Stomach smooth muscle (tissue), 2 donors: ENCODE data around the gene P2RY14.

Source experiments
- H3K27ac ChIP-seq: one replicate; pipeline ENCODE4 v1.7.0; 2013; ENCODE audit warnings: mild to moderate bottlenecking, low read length, inconsistent platforms
- H3K27me3 ChIP-seq, 2 donors: one replicate each; pipeline ENCODE4 v1.7.0; 2013; ENCODE audit warnings: low read length in 2 of 2; ENCODE audit not compliant: insufficient read depth in 2 of 2, control insufficient read depth in 1 of 2
- H3K36me3 ChIP-seq, 2 donors: one replicate each; pipeline ENCODE4 v1.7.0; 2013; ENCODE audit warnings: low read length in 2 of 2; ENCODE audit not compliant: control insufficient read depth in 2 of 2, insufficient read depth in 2 of 2
- H3K4me1 ChIP-seq: one replicate; pipeline ENCODE4 v1.7.0; 2013; ENCODE audit warnings: low read length; ENCODE audit not compliant: control insufficient read depth, insufficient read depth
- H3K4me3 ChIP-seq, 2 donors: one replicate each; pipeline ENCODE4 v1.7.0; 2013; ENCODE audit warnings: low read length in 2 of 2
- H3K9ac ChIP-seq, 2 donors: one replicate each; pipeline ENCODE4 v1.7.0; 2013; ENCODE audit warnings: low read length in 2 of 2, mild to moderate bottlenecking in 1 of 2
- H3K9me3 ChIP-seq, 2 donors: one replicate each; pipeline ENCODE4 v1.7.0; 2013; ENCODE audit warnings: low read length in 2 of 2; ENCODE audit not compliant: control insufficient read depth in 2 of 2
- donor health status: healthy.
- donor health status: Pancreatic carcinoma.

P2RY14 gene

DNA sequence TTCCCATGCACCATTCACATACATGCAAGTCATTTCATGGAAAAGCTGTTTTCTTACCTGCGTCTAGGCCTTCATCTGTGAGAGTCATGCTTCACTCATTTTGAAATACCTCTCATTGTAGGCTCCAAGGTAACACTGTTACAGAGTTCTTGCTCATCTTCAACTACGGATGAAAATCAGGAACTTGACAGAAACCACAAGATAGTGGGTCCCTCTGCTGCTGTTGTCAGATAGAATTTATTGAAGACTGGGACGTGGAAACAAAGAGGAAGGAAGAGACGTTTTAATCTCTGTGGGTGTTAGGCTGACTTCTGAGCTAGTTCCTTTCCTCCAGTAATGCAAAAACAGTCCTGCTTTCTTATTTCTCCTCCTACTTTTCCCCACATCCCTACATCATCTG, at the start of gene P2RY14:
Gene P2RY14 (minus strand): TSS at position 313 of the 400 bp plus-strand sequence. CDS start 64,226 bp downstream, outside the sequence.
- Histone ChIP-seq H3K27me3 (no peaks in the 10 kb centered on the region), H3K9me3 (no peaks in the 10 kb centered on the region), H3K4me1 (no peaks in the 10 kb centered on the region), H3K36me3 (no peaks in the 10 kb centered on the region), H3K27ac (peak within 1 kb of the TSS; percentile 31), H3K9ac (no peak within 1 kb of the TSS), H3K4me3 (no peak within 1 kb of the TSS)

DNA sequence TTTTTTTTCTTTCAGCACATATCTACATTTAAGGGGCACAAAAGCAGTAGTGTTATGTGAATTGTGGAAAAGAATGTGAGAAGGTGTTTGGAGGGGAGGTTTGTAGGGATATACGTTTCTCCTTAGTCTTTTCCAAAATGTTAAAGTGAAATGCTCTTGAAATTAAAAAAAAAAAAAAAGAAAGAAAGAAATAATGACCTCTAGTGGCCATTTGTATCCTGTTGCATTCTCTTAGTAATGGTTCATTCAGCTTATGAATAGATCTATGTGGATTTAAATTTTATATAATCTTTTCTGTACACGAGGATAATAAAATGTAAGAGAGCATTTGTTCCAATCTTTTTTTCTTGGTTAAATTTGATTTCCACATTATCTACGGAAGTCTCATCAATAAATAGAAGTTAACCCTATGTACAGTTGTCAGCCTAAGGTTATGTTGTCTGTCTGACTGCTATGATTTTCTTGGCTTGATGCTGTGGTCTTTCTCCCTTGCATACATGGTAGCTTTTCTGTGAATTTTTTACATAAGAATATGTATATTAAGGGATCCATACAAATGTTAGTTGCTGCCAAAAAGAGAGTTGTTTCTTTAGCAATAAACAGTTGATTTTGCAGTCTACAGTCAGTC, 49.3 kb upstream of the P2RY14 start:
- H3K9ac ChIP-seq: no peak overlapping the region
- H3K4me3 ChIP-seq: no peak overlapping the region
- H3K27ac ChIP-seq: no peak overlapping the region
- H3K4me1 ChIP-seq: no peaks in the 10 kb centered on the region
- H3K36me3 ChIP-seq: no peaks in the 10 kb centered on the region
- H3K27me3 ChIP-seq: no peaks in the 10 kb centered on the region
- no peaks in the 10 kb centered on the region for H3K9me3 ChIP-seq

DNA sequence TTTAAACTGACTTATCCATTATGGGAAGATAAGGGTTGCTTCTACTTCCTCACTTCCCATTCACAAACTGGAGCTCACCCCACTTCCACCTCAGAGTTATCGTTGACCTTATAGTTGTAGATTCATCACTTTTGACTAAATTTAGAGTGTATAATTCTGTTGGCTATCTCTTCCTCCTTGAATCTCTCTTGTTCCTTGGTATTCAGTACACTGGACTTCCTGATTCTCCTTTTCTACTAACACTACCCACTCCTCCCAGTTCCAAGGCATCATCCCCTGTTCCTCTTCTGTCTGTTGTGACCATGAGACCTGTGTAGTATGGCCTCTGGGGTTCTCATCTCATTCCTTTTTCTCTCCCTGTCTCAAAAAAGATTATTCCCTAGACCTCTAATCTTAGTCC, 44.2 kb upstream of the P2RY14 start:
- H3K4me1 ChIP-seq: no peaks in the 10 kb centered on the region
- H3K27me3 ChIP-seq: no peaks in the 10 kb centered on the region
- no peak overlapping the region for H3K4me3 ChIP-seq
- H3K36me3 ChIP-seq: no peaks in the 10 kb centered on the region
- H3K9me3 ChIP-seq: no peaks in the 10 kb centered on the region
- H3K9ac ChIP-seq: no peak overlapping the region
- H3K27ac ChIP-seq: no peak overlapping the region

DNA sequence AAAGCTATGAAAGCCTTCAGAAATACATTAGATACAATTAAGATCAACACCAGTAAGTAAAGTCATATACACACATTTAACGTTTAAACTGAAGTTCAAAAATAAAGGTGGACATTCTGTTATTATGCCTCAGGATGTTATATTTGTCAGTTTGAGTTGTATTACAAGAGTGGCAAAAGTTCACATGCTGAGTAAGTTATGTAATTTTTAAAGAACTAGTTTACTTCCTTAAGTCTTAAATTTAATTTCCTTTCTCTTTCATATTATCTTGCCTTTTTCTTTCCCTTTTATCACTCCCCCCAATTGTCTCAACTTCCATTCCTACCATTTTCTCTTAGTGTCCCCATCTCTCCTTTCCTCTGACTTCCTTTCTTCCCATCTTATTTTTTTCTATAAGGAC, 43.2 kb upstream of the P2RY14 start:
- Histone ChIP-seq H3K9me3 (no peaks in the 10 kb centered on the region), H3K27me3 (no peaks in the 10 kb centered on the region), H3K36me3 (no peaks in the 10 kb centered on the region), H3K4me1 (no peaks in the 10 kb centered on the region), H3K27ac (no peak overlapping the region), H3K9ac (no peak overlapping the region), H3K4me3 (no peak overlapping the region)

DNA sequence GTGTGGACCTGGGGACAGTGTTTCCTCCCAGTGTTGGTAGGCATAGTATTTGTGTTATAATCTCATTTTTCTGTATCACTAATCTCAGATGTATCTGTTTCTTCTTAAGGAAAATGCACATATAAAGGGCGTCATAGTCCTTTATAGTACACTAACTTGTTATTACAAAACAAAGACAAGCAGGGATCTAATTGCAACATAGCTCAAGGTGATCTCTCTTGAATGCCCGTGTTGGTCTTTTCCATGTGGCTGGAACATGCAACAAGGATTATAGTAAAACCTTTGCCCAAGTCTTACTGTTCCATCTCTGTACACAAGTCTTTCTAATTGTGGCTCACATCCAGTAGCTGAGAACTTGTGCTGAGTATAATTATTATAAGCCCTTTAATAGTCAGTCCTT, 41.8 kb upstream of the P2RY14 start:
- Histone ChIP-seq H3K4me3 (no peak overlapping the region), H3K9ac (no peak overlapping the region), H3K36me3 (no peaks in the 10 kb centered on the region), H3K9me3 (no peaks in the 10 kb centered on the region), H3K27ac (no peak overlapping the region), H3K4me1 (no peaks in the 10 kb centered on the region), H3K27me3 (no peaks in the 10 kb centered on the region)

DNA sequence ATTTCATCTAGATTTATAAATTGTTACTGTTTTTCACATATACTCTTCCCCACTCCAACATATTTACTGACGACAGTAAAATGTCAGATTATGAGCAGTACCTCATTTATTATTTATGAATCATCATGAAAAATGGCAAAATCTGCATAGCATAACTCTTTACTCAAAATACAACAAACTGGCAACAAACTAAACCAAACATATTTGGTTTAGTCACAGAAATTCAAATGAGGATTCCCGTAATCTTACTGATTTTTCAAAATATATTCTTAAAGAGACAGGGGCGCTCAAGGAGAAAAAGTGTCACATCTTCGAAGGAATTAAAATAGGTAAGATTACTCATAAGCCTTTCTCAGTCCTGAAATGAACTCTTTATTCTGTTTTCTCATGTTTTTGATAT, 41.3 kb upstream of the P2RY14 start:
- no peaks in the 10 kb centered on the region for H3K27me3 ChIP-seq
- H3K4me3 ChIP-seq: no peak overlapping the region
- H3K9ac ChIP-seq: no peak overlapping the region
- no peaks in the 10 kb centered on the region for H3K4me1 ChIP-seq
- no peaks in the 10 kb centered on the region for H3K36me3 ChIP-seq
- H3K27ac ChIP-seq: no peak overlapping the region
- no peaks in the 10 kb centered on the region for H3K9me3 ChIP-seq

DNA sequence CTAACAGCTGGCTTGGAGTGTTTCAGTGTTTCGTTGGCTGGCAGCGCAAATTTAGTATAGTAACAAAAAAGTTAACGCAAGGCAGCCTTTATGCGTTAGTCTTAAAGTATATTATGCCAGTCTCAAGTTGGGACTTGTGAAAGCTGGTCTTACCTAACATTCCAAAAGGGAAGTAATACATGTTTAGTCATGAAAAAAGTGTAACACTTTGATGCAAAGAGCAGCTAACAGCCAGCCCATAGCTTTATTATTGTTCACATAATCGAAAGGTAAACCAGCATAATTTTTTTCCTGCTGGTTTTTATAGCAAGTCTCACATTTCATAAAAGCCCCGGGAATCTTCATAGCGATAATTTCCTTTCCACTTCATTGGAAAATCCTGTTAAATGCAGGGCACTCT, 40.6 kb upstream of the P2RY14 start:
- Histone ChIP-seq H3K9ac (no peak overlapping the region), H3K4me1 (no peaks in the 10 kb centered on the region), H3K9me3 (no peaks in the 10 kb centered on the region), H3K36me3 (no peaks in the 10 kb centered on the region), H3K27ac (no peak overlapping the region), H3K4me3 (no peak overlapping the region), H3K27me3 (no peaks in the 10 kb centered on the region)

DNA sequence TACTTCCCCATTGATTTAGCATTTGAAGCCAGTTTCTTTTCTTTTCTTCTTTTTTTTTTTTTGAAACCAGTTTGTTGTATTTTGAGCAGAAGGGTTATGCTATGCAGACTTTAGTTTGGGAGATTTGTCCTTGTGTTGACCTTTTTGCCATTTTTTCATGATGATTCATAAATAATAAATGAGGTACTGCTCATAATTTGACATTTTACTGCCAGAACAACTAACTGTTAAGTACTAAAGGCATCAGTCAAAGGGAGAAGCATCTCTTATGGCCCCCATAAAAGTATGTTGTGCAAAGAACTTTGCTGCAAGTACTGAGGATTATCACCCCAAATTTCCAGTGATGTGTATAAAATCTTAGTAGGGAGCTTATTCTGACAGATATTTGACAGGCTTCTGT, 40.0 kb upstream of the P2RY14 start:
- Histone ChIP-seq H3K9me3 (no peaks in the 10 kb centered on the region), H3K36me3 (no peaks in the 10 kb centered on the region), H3K27ac (no peak overlapping the region), H3K27me3 (no peaks in the 10 kb centered on the region), H3K9ac (no peak overlapping the region), H3K4me1 (no peaks in the 10 kb centered on the region), H3K4me3 (no peak overlapping the region)

DNA sequence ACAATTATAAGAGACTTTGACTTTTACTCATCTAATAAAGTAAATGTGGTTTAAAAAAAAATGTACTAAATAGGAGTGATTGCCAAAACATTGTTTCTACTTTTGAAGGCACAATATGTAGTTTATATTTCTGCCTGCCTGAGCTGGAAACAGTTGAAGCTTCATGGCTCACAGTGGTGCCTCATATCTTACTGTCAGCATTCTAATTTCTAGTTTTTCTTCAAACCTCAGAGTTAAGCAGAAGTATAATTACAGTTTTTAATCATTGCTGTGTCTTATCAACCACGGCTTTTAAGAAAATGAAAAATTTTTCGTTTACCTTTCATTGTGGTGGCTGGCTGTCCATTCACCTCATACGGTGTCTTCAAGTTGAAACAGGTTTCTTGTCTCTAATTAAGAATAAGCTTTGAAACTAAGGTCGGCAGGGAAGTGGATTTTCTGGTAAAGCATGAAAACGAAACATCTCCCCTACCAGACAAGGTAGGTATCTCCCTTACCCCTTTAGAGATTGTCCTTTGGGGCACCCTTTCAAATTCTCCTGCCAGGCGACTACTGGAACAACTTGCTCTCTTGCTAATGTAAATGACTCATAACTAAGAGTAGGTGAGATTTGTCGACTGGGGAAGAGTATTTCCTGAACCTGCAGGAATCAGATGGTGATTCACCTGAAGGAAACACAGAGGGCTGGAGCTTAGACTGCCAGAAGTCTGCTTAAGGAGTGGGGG, 38.1 kb upstream of the P2RY14 start, which contains the start of gene GPR87:
Gene GPR87 (minus strand): TSS at position 554 of the 725 bp plus-strand sequence. CDS start 16,720 bp downstream, outside the sequence.
- Histone ChIP-seq H3K36me3 (no peaks in the 10 kb centered on the region), H3K9me3 (no peaks in the 10 kb centered on the region), H3K9ac (no peak within 1 kb of the TSS), H3K27me3 (no peaks in the 10 kb centered on the region), H3K4me1 (no peaks in the 10 kb centered on the region), H3K4me3 (no peak within 1 kb of the TSS), H3K27ac (no peak within 1 kb of the TSS)

DNA sequence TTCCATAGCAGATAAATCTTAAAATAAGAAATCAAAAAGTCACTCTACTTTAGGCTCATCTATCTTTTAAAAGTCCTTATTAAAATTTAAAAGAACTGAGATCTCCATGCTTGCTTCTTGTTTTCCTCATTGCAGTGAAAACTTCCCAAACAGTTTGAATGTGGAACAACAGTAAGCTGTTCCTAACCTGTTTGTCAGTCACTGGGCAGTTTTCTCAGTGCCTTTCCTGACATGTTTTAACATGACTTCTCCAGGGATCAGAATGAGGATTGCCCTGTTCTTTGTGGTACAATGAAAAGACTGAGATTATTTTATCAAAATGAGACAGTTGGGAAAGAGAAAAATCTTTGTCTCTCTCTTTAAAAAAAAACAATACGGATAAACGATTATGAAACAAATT, 37.5 kb upstream of the P2RY14 start:
- Histone ChIP-seq H3K27ac (no peak overlapping the region), H3K9ac (no peak overlapping the region), H3K4me1 (no peaks in the 10 kb centered on the region), H3K27me3 (no peaks in the 10 kb centered on the region), H3K36me3 (no peaks in the 10 kb centered on the region), H3K9me3 (no peaks in the 10 kb centered on the region), H3K4me3 (no peak overlapping the region)

DNA sequence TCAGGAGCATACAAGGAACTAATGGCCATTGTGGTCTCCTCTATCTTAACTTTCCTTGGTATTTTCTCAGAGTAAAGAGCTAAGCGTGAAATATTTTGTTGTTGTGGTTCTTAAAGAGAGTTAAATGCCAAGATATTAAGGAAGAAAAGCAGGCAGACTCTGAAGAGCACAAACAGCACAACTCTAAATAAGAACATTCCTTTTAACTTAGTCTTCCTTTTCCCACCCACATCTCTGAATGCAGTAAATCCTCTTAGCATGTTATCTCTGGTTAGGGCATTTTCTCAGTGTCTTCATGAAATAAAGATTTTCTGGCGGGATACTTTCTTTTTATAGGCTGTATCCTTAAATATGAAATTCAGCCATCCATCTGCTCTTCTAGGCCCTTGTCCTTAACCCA, 36.8 kb upstream of the P2RY14 start:
- Histone ChIP-seq H3K36me3 (no peaks in the 10 kb centered on the region), H3K4me3 (no peak overlapping the region), H3K4me1 (no peaks in the 10 kb centered on the region), H3K9me3 (no peaks in the 10 kb centered on the region), H3K27me3 (no peaks in the 10 kb centered on the region), H3K9ac (no peak overlapping the region), H3K27ac (no peak overlapping the region)
